ENCODE data around the gene SCARB1.

Gene SCARB1

DNA sequence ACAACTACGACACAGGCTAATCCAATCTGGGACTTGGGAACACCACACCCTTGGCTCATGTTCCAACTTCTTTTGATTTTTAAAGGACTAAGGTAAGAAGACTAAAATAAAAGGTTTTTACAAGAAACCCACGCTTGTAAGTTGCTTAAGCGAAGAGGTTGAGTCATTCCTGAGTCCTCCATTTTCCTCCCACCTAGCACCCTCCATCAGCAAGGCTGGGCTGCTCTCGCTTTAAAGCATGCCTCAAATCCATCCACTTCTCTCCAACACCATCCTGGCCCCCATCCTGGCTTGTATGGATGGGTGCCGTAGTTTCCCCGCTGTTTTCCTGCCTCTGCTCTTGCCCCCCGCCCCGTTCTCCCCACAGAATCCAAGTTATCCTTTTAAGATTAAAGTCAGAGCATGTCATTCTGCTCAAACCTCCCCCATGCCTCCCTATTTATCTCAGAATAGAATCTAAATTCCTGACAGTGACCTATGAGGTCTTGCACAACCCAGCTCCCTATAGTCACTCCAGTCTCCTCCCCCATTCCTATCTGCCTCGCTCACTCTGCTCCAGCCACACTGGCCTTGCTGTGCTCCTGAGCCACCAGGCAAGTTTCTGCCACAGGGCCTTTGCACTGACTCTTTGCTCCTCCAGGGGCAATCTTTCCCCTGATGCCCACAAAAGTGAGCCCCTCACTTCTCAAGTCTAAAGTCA is 34.5 kb downstream of the SCARB1 start:
- DNase-seq (ENCODE audit: low spot score) = peak; percentile 93
- POLR2A ChIA-PET (ENCODE audit: low non-redundant PET) = no interaction called here
- CTCF ChIA-PET = interaction anchor here (0.6 kb wide), 1 partner anchor 622 kb away, joined by 4 read pairs; no protein-coding TSS in a partner anchor
- H3K27ac ChIP-seq = peak overlapping the region; percentile 98
- TF ChIP-seq, protein P1, sequence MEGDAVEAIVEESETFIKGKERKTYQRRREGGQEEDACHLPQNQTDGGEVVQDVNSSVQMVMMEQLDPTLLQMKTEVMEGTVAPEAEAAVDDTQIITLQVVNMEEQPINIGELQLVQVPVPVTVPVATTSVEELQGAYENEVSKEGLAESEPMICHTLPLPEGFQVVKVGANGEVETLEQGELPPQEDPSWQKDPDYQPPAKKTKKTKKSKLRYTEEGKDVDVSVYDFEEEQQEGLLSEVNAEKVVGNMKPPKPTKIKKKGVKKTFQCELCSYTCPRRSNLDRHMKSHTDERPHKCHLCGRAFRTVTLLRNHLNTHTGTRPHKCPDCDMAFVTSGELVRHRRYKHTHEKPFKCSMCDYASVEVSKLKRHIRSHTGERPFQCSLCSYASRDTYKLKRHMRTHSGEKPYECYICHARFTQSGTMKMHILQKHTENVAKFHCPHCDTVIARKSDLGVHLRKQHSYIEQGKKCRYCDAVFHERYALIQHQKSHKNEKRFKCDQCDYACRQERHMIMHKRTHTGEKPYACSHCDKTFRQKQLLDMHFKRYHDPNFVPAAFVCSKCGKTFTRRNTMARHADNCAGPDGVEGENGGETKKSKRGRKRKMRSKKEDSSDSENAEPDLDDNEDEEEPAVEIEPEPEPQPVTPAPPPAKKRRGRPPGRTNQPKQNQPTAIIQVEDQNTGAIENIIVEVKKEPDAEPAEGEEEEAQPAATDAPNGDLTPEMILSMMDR (conservative IDR thresholded peaks at IDR 0.05; ENCODE audit: low read depth) = no peak

DNA sequence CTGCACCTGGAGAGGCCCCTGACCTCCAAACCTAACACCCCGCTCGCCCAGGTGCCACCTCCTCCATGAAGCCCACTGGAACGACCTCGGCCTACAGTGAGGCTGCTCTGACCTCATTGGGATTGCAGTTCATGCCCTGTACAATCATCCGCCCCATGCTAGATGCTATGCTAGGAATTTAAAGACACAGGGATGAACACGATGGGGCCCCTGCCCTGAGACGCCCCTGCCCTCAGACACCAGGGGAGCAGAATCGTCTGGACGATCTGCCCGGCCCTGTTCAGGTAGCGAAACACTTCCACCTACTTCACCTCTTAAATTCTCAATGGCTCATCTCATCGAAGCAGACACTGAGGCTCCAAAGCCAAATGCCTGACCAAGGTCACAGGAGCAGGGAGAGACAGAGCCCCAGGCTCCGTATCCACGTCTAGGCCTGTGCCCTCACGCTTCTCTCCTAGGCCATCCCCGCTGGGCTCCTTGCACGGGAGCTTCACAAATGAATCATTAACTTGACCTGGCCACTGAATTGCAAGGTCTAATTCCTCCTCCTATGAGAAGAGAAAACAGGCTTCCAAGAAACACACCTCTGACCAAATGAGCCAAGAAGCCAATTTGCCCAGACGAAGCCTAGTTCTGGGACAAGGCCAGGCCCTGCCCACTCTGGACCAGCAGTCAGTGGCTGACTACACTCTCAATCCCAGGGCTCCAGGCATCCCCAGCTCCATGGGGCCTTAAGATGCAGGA is 35.2 kb downstream of the SCARB1 start:
- peak overlapping the region; percentile 98 for H3K27ac ChIP-seq
- POLR2A ChIA-PET (ENCODE audit: low non-redundant PET) = no interaction called here
- CTCF ChIA-PET = interaction anchor here (1.9 kb wide), 1 partner anchor 78 kb away, joined by 6 read pairs; no protein-coding TSS in a partner anchor
- DNase-seq (ENCODE audit: low spot score) = peak; percentile 90
- TF ChIP-seq, protein P1 (conservative IDR thresholded peaks at IDR 0.05; ENCODE audit: low read depth) = no peak

DNA sequence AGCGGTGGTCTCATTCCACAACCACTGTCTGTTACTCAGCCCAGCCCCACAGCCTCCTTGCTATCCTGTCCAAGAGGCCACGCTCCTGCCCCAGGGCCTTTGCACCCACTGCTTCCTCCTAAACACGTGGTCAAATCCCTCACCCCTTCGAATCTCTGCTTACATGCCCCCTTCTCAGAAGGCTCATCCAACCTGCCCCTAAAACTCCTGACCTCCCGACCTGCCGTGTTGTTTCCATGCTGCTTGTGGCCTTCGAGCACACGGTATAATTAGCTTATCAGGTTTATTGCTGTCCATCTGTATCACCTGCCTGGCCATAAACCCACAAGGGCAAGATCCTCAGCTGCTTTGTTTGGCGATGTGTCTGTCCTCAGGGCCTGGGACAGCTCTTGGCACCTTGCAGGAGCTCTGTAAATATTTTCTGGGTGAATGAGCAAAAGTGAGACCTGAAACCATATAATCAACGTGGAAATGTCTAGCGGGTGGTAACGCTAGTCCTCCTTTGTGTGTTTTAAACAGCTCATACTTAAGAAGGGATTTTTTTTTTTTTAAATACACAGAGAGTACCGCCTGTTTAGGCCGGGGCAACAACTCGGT is 36.0 kb downstream of the SCARB1 start:
- H3K27ac ChIP-seq = peak overlapping the region; percentile 98
- POLR2A ChIA-PET (ENCODE audit: low non-redundant PET) = no interaction called here
- CTCF ChIA-PET = interaction anchor here (0.5 to 1.9 kb wide), 2 partner anchors 79 to 166 kb away, joined by 3 to 6 read pairs; no protein-coding TSS in a partner anchor
- DNase-seq (ENCODE audit: low spot score) = no peak
- TF ChIP-seq, protein P1 (conservative IDR thresholded peaks at IDR 0.05; ENCODE audit: low read depth) = no peak

DNA sequence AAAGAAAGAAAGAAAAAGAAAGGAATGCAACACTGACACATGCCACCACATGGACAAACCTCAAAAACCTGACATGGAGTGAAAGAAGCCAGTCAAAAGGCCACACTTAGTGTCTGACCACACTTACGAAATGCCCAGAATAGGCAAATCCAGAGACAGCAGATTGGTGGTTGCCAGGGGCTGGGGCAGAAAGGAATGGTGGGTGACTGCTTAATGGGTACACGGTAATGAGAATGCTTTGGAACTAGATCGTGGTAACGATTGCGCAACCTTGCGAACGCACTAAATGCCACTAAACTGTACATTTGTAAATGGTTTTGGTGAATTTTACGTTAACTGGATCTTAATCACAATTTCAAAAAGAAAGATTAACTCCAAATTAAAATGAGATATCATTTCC is 39.5 kb downstream of the SCARB1 start:
- peak overlapping the region; percentile 35 for H3K27ac ChIP-seq

DNA sequence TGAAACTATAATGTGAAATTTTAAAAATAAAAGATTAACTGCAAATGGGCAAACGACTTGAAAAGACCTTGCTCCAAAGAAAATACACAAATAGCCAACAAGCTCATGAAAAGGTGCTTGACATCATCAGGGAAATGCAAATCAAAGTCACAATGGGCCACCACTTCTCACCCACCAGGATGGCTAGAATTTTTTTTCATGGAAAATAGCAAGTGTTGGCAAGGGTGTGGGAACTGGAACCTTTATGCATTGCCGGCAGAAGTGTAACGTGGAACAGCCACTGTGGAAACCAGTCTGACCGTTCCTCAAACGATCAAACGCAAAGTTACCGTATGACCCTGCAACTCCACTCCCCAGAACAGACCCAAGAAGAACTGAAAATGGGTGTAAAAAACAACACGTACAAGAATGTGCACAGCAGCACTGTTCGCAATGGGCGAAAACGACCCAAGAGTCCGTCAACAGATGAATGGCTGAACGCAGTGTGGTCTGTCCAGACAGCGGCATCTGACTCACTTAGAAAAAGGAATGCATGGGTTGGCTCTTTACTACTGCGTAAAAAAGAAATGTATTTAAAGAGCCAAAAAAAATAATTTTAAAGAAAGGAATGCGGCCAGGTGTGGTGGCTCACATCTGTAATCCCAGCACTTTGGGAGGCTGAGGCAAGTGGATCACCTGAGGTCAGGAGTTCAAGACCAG is 40.2 kb downstream of the SCARB1 start:
- POLR2A ChIA-PET (ENCODE audit: low non-redundant PET) = no interaction called here
- H3K27ac ChIP-seq = no peak overlapping the region
- TF ChIP-seq, protein P1 (conservative IDR thresholded peaks at IDR 0.05; ENCODE audit: low read depth) = no peak
- DNase-seq (ENCODE audit: low spot score) = no peak
- CTCF ChIA-PET = no interaction called here

More for the DNA sequence above, 39.5 kb downstream of the SCARB1 start:
- ChIA-PET POLR2A (ENCODE audit: low non-redundant PET) (no interaction called here), CTCF (no interaction called here)
- no peak for DNase-seq (ENCODE audit: low spot score)
- TF ChIP-seq, protein P1 (conservative IDR thresholded peaks at IDR 0.05; ENCODE audit: low read depth) = no peak

DNA sequence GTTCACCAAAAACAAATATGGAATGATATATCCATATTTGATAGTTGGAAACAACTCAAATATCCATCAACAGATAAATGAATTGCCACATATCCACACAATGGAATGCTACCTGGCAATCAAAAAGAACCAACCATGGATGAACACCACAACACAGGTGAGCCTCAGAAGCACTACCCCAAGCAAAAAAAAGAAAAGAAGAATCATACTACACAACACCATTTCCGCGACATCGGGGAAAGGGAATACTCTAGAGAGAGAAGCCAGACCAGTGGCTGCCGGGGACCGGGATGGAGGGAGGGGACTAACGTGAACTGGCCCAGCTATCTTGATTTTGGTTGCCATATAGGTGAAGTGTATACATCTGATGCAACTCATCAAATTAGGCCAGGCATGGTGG is 41.4 kb downstream of the SCARB1 start:
- no peak for DNase-seq (ENCODE audit: low spot score)
- TF ChIP-seq, protein P1 (conservative IDR thresholded peaks at IDR 0.05; ENCODE audit: low read depth) = no peak
- ChIA-PET POLR2A (ENCODE audit: low non-redundant PET) (interaction anchor here (0.6 kb wide), 1 partner anchor 16 kb away, joined by 3 read pairs; no protein-coding TSS in a partner anchor), CTCF (no interaction called here)
- no peak overlapping the region for H3K27ac ChIP-seq

Measured in RWPE1 (cell line).